ENCODE results near the gene APLF. TPM values are rescaled to one million over a fixed set of nuclear protein-coding genes. Genes with fewer than 3 reads are reported as not detected.
A peak's percentile ranks its signal among the peaks of the same experiment; 100 is the strongest.

Gene APLF
- total RNA-seq, 1 experiment from 2014 or later: 2.4 TPM

DNA sequence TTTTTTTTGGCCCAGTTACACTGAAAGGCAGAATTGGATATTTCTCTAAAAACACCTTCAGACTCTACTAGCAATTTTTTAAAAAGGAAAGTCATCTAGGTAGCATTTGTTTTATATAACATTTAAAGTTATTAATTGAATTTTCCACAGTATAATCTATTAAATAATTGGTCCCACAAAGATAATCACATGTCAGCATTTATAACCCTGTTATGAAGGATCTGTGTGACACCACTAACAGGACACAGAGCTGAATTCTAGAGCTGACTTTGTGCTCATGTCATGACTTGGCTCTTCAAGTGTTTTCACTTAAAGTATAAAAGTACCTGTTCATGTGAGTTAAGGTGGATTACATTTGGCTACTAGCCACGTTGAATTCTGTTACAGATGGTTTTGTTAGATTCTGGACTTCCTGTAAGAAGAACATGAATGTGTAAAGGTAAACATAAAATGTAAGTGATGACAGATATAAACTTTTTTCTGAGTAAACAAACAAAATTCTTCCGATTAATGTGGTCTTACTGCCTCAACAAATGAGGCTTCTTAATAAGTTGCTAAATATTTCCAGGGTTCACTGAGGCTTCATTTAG lies 106.9 kb downstream of the APLF start:
- peak; percentile 54 for ATAC-seq

DNA sequence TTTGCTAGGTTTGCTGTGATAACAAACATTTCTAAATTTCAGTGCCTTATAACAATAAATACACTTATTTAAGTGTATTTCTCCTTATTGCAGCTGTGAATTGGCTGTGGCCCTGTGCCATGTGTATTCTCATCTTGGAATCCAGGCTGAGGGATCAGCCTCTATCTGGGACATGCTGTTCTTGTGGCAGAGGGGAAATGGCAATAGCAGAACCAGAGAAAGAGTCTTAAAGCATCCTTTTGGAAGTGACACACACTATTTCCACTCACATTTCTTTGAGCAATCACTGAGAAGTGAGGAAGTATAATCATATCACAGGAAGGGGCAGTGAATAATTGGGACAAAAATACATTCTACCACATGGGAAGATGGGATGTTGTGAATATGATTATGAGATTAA lies 109.8 kb downstream of the APLF start:
- Histone ChIP-seq H3K27ac (ENCODE audit: low read length) (no peak overlapping the region), H3K4me1 (ENCODE audit: insufficient read depth, low read length) (peaks cover 9% of the 10 kb centered on the region; the same call in 1 of the 2 replicates), H3K79me2 (ENCODE audit: low read length) (no peaks in the 10 kb centered on the region), H3F3A (ENCODE audit: low read length, unreplicated experiment) (no peaks in the 10 kb centered on the region), H3K27me3 (ENCODE audit: low read length) (no peaks in the 10 kb centered on the region), H2AFZ (ENCODE audit: low read length) (no peak overlapping the region), H3K4me3 (ENCODE audit: low read length) (no peak overlapping the region), H3K9ac (ENCODE audit: low read length) (no peak overlapping the region), H3K9me2 (replicated peaks; ENCODE audit: low read length) (no peaks in the 10 kb centered on the region), H3K9me3 (ENCODE audit: low read length) (no peaks in the 10 kb centered on the region), H4K20me1 (ENCODE audit: low read length) (no peaks in the 10 kb centered on the region), H3K4me2 (ENCODE audit: low read length) (no peak overlapping the region), H3K36me3 (ENCODE audit: low read depth, low read length) (no peaks in the 10 kb centered on the region)
- no TSS peak for BruUV-seq (replicated peaks)
- CTCF ChIA-PET: no interaction called here
- ATAC-seq (no peak), DNase-seq (no peak)
- POLR2A ChIA-PET (ENCODE audit: unreplicated experiment): no interaction called here
- intact Hi-C loops (cut with micrococcal nuclease): no loop called here
- TF ChIP-seq EZH2phosphoT487 (IDR thresholded peaks at IDR 0.05; ENCODE audit: borderline replicate concordance, low read length) (no peak), EZH2 (IDR thresholded peaks at IDR 0.05; ENCODE audit: low read length, unreplicated experiment) (no peak), CTCF (conservative IDR thresholded peaks at IDR 0.05; ENCODE audit: low read depth, low read length) (no peak)

More for the DNA sequence above, 106.9 kb downstream of the APLF start:
- no peak overlapping the region for H2AFZ ChIP-seq (ENCODE audit: low read length)
- DNase-seq: peak; percentile 54
- peaks cover 13% of the 10 kb centered on the region; the same call in 1 of the 2 replicates for H3K4me1 ChIP-seq (ENCODE audit: insufficient read depth, low read length)
- H3K9me2 ChIP-seq (replicated peaks; ENCODE audit: low read length): no peaks in the 10 kb centered on the region
- no peaks in the 10 kb centered on the region for H3K79me2 ChIP-seq (ENCODE audit: low read length)
- no peak overlapping the region for H3K27ac ChIP-seq (ENCODE audit: low read length)
- H3K9me3 ChIP-seq (ENCODE audit: low read length): no peaks in the 10 kb centered on the region
- H3K9ac ChIP-seq (ENCODE audit: low read length): no peak overlapping the region
- ChIA-PET CTCF (no interaction called here), POLR2A (ENCODE audit: unreplicated experiment) (interaction anchor here (0.6 kb wide), 2 partner anchors 439 to 810 kb away, joined by 3 to 5 read pairs; partner anchors contain the start of gene ANTXR1)
- no peak overlapping the region for H3K4me3 ChIP-seq (ENCODE audit: low read length)
- H3F3A ChIP-seq (ENCODE audit: low read length, unreplicated experiment): no peaks in the 10 kb centered on the region
- no peaks in the 10 kb centered on the region for H4K20me1 ChIP-seq (ENCODE audit: low read length)
- BruUV-seq (replicated peaks): no TSS peak
- no peak for TF ChIP-seq CTCF (conservative IDR thresholded peaks at IDR 0.05; ENCODE audit: low read depth, low read length)
- no peak for TF ChIP-seq EZH2 (IDR thresholded peaks at IDR 0.05; ENCODE audit: low read length, unreplicated experiment)
- no peak for TF ChIP-seq EZH2phosphoT487 (IDR thresholded peaks at IDR 0.05; ENCODE audit: borderline replicate concordance, low read length)
- intact Hi-C loops (cut with micrococcal nuclease): no loop called here
- no peak overlapping the region for H3K4me2 ChIP-seq (ENCODE audit: low read length)
- H3K27me3 ChIP-seq (ENCODE audit: low read length): no peaks in the 10 kb centered on the region
- H3K36me3 ChIP-seq (ENCODE audit: low read depth, low read length): no peaks in the 10 kb centered on the region

DNA sequence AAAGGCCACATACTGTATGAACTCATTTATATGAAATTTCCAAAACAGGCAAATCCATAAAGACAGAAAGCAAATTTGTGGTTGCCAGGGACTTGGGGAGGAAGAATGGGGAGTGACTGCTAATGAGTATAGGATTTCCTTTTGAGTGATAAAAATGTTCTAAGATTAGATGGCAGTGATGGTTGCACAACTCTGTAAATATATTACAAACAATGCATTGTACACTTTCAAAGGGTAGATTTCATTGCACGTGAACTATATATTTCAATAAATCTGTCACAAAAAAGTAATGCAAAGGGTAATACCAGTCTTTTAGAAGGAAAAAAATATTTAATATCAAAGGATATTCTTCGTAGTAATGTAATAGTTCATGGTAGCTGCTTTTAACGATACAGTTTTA lies 112.3 kb downstream of the APLF start:
- BruUV-seq (replicated peaks): no TSS peak
- Histone ChIP-seq H3K27ac (ENCODE audit: low read length) (no peak overlapping the region), H3F3A (ENCODE audit: low read length, unreplicated experiment) (no peaks in the 10 kb centered on the region), H3K4me3 (ENCODE audit: low read length) (no peak overlapping the region), H4K20me1 (ENCODE audit: low read length) (no peaks in the 10 kb centered on the region), H3K4me2 (ENCODE audit: low read length) (no peak overlapping the region), H3K79me2 (ENCODE audit: low read length) (no peaks in the 10 kb centered on the region), H3K9ac (ENCODE audit: low read length) (no peak overlapping the region), H3K27me3 (ENCODE audit: low read length) (no peaks in the 10 kb centered on the region), H3K9me3 (ENCODE audit: low read length) (no peaks in the 10 kb centered on the region), H3K9me2 (replicated peaks; ENCODE audit: low read length) (no peaks in the 10 kb centered on the region), H3K4me1 (ENCODE audit: insufficient read depth, low read length) (0 out of 2 replicates have a peak, but pooled peaks cover under 1% of the 10 kb centered on the region), H3K36me3 (ENCODE audit: low read depth, low read length) (no peaks in the 10 kb centered on the region), H2AFZ (ENCODE audit: low read length) (no peak overlapping the region)
- ChIA-PET CTCF (no interaction called here), POLR2A (ENCODE audit: unreplicated experiment) (no interaction called here)
- ATAC-seq (no peak), DNase-seq (no peak)
- intact Hi-C loops (cut with micrococcal nuclease): no loop called here
- TF ChIP-seq EZH2phosphoT487 (IDR thresholded peaks at IDR 0.05; ENCODE audit: borderline replicate concordance, low read length): no peak
- no peak for TF ChIP-seq EZH2 (IDR thresholded peaks at IDR 0.05; ENCODE audit: low read length, unreplicated experiment)
- TF ChIP-seq CTCF (conservative IDR thresholded peaks at IDR 0.05; ENCODE audit: low read depth, low read length): no peak
